Esophagus muscularis mucosa (tissue), 4 donors: ENCODE data around the gene CEP170B. TPM values are rescaled to one million over a fixed set of nuclear protein-coding genes. Genes with fewer than 3 reads are reported as not detected.

Experiments
- DNase-seq: peaks from one replicate; pipeline ENCODE4 v3.0.0-alpha.2; 2017; ENCODE audit errors: extremely low spot score
- H3K27ac ChIP-seq, 4 donors: fragments of 200-600 bp; sonication (generic); replicated peaks in 1 of 4; 1 replicate in 3 of 4; 2 replicates in 1 of 4; pipeline ENCODE4 v1.5.1; 2016 to 2019; ENCODE audit warnings: mild to moderate bottlenecking in 1 of 4
- H3K27me3 ChIP-seq, 4 donors: fragments of 200-600 bp; sonication (generic); one replicate each; pipeline versions ENCODE4 v1.5.1 to v1.6.0; 2016 to 2019
- H3K36me3 ChIP-seq, 4 donors: fragments of 200-600 bp; sonication (generic); one replicate each; pipeline ENCODE4 v1.5.1; 2016 to 2019
- H3K4me1 ChIP-seq, 4 donors: fragments of 200-600 bp; sonication (generic); one replicate each; pipeline ENCODE4 v1.5.1; 2016 to 2019
- H3K4me3 ChIP-seq, 4 donors: fragments of 200-600 bp; sonication (generic); 1 replicate in 2 of 4; 2 replicates in 2 of 4; pipeline ENCODE4 v1.5.1; 2016 to 2019; ENCODE audit warnings: mild to moderate bottlenecking in 4 of 4, moderate library complexity in 1 of 4
- H3K9me3 ChIP-seq, 4 donors: fragments of 200-600 bp; sonication (generic); 1 replicate in 3 of 4; 2 replicates in 1 of 4; pipeline ENCODE4 v1.5.1; 2016 to 2019
- EP300 ChIP-seq: sonication (generic); formaldehyde crosslinking; IDR thresholded peaks from one replicate; pipeline ENCODE4 v1.6.1; 2017; ENCODE audit warnings: antibody characterized with exemption
- POLR2A ChIP-seq: fragments of 450-650 bp; IDR thresholded peaks from one replicate; pipeline ENCODE4 v1.6.1; 2017; ENCODE audit warnings: antibody characterized with exemption, moderate library complexity, mild to moderate bottlenecking, low read depth
- POLR2AphosphoS5 ChIP-seq, 2 donors: sonication (generic); formaldehyde crosslinking; IDR thresholded peaks; one replicate each; pipeline ENCODE4 v1.6.1; 2017; ENCODE audit warnings: antibody characterized with exemption in 2 of 2
- WGBS: methylation state at CpG from one replicate; pipeline ENCODE4 v1.1.5; 2018; 5-methylcytosine and 5-hydroxymethylcytosine counted together
- intact Hi-C: fragments of 100-400 bp; cut with DNase I; formaldehyde crosslinking; loops from one replicate; pipeline ENCODE4 v1.15.1; 2023
- total RNA-seq, 4 donors: library from RNA; depleted of rRNA; stranded (reverse); fragments of >200 nt; gene quantifications; one replicate each; pipeline versions ENCODE4 v1.1.0 to v1.2.1, GENCODE V29; 2016
- TF ChIP-seq, protein P1 (sequence below), 3 experiments: fragments of 200-600 bp in 2 of 3; fragments of 450-650 bp in 1 of 3; sonication (generic) in 2 of 3; IDR thresholded peaks; one replicate each; pipeline ENCODE4 v1.5.1; 2017 to 2019; ENCODE audit warnings: antibody characterized with exemption in 3 of 3, mild to moderate bottlenecking in 2 of 3, moderate library complexity in 1 of 3

CEP170B gene
- total RNA-seq, 4 donors from 2014 or later, result 24.1 to 70.6 (median 45.7) TPM

DNA sequence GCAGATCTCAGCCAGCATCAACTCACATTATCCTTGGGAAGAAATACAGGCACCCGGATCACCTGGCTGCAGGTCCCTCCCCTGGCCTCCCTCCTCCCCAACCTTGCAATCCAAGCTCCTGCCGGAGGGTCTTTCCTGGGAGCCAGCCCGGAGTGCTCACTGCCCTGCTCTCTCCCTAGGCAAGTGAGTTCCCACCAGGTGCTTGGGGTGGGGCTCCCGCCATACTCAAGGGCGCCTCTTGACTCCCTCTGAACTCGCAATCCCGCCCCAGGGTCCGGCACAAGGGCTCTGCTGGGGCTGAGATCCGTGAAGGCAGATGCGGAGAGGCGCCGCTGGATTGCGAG lies 1.2 kb upstream of the CEP170B start:
- Histone ChIP-seq H3K9me3 (no peaks in the 10 kb centered on the region), H3K4me3 (peak overlapping the region in 3 of 4 donors; percentile 75 to 95 (median 89)), H3K27ac (no peak overlapping the region), H3K27me3 (no peaks in the 10 kb centered on the region), H3K4me1 (peaks cover 23 to 48% (median 36%) of the 10 kb centered on the region in 4 donors), H3K36me3 (peaks cover 0 to 7% (median under 1%) of the 10 kb centered on the region in 4 donors)
- no peak for DNase-seq
- WGBS, result 20% methylated on average over 13 of the region's 13 CpGs
- intact Hi-C loops, result no loop called here
- TF ChIP-seq POLR2A (no peak), POLR2AphosphoS5 (IDR thresholded peaks at IDR 0.05) (no peak), EP300 (no peak)

DNA sequence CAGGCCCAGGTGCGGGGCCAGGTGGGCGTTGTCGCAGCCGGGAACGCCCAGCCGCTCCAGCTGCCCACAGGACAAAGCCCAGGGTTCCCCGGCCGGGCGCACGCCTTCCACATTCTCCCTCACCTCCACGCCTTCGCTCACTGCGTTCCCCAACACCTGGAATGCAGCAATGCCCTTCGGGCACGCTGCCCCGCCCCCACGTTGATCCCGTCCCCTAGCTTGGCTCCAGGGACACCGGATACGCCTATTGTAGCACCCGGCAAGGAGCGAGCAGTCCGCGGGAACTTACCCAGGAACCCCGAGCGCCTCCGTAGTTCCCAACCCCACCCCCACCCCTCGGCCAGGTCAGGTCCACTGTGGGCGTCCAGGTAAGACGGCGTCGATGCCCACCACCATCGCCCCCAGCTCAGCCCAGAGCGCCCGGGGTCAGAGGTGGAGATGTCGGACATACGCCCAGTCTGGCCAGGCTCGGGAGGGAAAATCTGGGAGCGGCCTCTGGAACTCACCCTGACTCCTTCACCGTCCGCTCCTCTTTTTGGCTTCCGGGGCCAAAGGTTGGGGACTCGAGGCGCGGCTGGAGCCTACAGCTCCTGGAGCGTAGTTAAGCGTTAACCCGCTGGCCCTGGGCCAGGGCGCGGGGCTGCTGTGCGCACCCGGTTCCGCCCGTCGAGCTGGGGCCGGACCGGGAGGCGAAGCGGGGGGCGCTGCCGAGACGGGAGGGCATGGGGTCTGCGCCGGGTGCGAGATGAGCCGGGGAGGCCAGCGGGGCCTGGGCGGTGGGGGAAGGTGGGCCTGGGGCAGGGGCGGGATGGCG lies 594 bp upstream of the CEP170B start:
- Histone ChIP-seq H3K27ac (peak overlapping the region in 1 of 4 donors; percentile 46), H3K27me3 (no peaks in the 10 kb centered on the region), H3K36me3 (peaks cover 0 to 13% (median 3%) of the 10 kb centered on the region in 4 donors), H3K9me3 (no peaks in the 10 kb centered on the region), H3K4me1 (peaks cover 23 to 48% (median 36%) of the 10 kb centered on the region in 4 donors), H3K4me3 (peak overlapping the region; percentile 75 to 95 (median 84))
- DNase-seq, result no peak
- TF ChIP-seq, protein P1, sequence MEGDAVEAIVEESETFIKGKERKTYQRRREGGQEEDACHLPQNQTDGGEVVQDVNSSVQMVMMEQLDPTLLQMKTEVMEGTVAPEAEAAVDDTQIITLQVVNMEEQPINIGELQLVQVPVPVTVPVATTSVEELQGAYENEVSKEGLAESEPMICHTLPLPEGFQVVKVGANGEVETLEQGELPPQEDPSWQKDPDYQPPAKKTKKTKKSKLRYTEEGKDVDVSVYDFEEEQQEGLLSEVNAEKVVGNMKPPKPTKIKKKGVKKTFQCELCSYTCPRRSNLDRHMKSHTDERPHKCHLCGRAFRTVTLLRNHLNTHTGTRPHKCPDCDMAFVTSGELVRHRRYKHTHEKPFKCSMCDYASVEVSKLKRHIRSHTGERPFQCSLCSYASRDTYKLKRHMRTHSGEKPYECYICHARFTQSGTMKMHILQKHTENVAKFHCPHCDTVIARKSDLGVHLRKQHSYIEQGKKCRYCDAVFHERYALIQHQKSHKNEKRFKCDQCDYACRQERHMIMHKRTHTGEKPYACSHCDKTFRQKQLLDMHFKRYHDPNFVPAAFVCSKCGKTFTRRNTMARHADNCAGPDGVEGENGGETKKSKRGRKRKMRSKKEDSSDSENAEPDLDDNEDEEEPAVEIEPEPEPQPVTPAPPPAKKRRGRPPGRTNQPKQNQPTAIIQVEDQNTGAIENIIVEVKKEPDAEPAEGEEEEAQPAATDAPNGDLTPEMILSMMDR (IDR thresholded peaks at IDR 0.05), result no peak
- TF ChIP-seq POLR2A (no peak), EP300 (no peak), POLR2AphosphoS5 (IDR thresholded peaks at IDR 0.05) (no peak)
- 5% methylated on average over 33 of the region's 70 CpGs for WGBS
- intact Hi-C loops, result no loop called here

DNA sequence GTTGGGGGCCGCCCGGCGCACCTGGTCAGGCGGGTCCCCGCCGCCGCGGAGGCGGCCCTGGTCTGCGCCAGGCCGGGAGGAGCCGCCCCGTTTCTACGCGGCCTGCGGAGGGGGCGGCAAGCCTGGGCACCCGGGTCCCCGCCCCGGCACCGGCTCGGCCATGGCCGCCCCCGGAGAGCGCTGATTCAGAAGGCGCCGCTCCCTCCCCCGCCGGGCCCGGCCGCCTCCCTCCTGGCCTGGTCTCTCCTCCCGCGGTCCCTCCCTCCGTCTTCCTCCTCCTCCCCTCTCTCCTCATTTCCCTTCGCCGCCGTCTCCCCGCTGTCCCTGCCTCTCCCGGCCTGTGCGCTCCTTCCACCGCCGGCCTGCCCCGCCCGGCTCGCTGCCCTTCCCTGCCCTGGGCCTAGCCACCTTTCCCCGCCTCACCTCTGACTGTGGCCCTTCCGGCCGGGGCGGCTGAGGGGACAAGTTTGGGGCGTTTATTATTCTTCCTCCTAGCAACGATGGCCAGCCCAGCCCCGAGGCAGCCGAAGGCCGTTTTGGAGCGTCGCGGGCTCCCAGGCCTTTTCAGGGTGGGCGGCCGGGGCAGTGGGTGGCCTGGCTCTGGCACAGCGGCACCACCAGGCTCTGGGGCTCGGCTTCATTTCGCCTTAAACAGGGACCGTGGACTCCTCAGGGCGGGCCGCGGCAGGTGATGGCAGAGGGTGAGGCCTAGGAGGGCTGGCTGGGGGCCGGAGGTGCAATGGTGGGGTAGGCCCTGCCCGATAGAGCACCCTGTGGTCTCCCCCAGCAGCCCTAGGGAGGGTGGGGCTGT lies 768 bp downstream of the CEP170B start:
- Histone ChIP-seq H3K9me3 (no peaks in the 10 kb centered on the region), H3K27ac (peak overlapping the region; percentile 75 to 86 (median 83)), H3K27me3 (no peaks in the 10 kb centered on the region), H3K36me3 (peaks cover 0 to 18% (median 3%) of the 10 kb centered on the region in 4 donors), H3K4me3 (peak overlapping the region; percentile 75 to 95 (median 84)), H3K4me1 (peaks cover 23 to 54% (median 36%) of the 10 kb centered on the region in 4 donors)
- DNase-seq, result no peak
- intact Hi-C loops, result no loop called here
- WGBS, result under 1% methylated on average over 20 of the region's 68 CpGs
- no peak for TF ChIP-seq POLR2A
- TF ChIP-seq EP300, result no peak
- TF ChIP-seq POLR2AphosphoS5 (IDR thresholded peaks at IDR 0.05), result peak; percentile 5 to 17
- TF ChIP-seq, protein P1 (IDR thresholded peaks at IDR 0.05), result no peak

DNA sequence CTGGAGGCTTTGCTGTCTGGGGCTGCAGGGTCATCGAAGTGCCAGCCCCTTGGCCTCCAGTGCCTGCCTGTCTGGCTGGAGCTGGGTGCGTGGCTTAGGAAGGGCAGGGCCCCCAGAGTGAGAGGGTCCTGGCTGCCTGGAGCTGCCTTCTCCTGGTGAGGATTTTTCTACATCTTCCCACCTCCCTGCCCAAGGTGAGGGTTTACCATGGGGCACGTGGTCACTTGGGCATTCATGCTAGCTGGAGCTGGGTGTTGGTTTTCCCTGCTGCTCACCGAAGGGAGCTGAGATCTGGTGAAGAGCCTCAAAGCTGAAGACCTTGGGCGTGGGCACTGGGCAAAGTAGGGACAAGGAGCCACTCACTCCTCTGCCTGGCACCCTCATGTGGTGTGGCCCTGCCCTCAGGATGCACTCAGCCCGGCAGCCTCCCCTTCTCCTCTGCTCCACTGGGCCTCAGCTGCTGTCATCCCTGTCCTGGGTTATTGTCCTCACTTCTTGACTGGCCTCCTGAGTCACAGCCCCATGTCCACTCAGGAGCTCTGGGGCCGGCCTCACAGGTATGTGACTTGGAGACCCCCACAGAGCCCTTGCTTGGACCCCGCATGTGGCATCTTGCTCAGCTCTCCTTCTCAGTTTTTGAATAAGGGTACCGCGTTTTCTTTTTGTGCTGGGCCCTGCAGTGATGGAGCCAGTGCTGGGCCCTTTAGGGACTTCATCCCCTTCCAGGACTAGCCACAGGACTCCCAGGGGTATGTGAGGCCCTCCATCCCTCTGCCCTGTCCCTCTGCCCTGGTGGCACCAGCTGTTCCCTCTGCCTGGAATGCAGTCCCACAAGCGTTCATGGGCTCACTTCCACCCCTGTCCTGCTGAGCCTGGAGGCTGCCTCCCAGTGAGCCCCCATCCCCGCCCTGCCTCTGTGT lies 1.6 kb downstream of the CEP170B start:
- Histone ChIP-seq H3K36me3 (peaks cover 0 to 18% (median 3%) of the 10 kb centered on the region in 4 donors), H3K9me3 (no peaks in the 10 kb centered on the region), H3K27me3 (no peaks in the 10 kb centered on the region), H3K4me3 (peak overlapping the region; percentile 75 to 95 (median 84)), H3K4me1 (peaks cover 23 to 63% (median 36%) of the 10 kb centered on the region in 4 donors), H3K27ac (peak overlapping the region; percentile 75 to 86 (median 83))
- no peak for DNase-seq
- WGBS, result 91% methylated on average over 9 of the region's 12 CpGs
- no peak for TF ChIP-seq POLR2AphosphoS5 (IDR thresholded peaks at IDR 0.05)
- no peak for TF ChIP-seq EP300
- TF ChIP-seq, protein P1 (IDR thresholded peaks at IDR 0.05), result no peak
- TF ChIP-seq POLR2A, result no peak
- intact Hi-C loops, result no loop called here
